Tracheal epithelial cell (primary cell): ENCODE data around the gene SIX2. TPM values are rescaled to one million over a fixed set of nuclear protein-coding genes. Genes with fewer than 3 reads are reported as not detected.

Experiments
- total RNA-seq: library from RNA; depleted of rRNA; stranded (reverse); fragments of >200 nt; gene quantifications from 2 replicates; pipeline ENCODE4 v1.2.1, GENCODE V29; 2014

The SIX2 gene
- total RNA-seq = 5.3 and 10.7 TPM in 2 replicates

DNA sequence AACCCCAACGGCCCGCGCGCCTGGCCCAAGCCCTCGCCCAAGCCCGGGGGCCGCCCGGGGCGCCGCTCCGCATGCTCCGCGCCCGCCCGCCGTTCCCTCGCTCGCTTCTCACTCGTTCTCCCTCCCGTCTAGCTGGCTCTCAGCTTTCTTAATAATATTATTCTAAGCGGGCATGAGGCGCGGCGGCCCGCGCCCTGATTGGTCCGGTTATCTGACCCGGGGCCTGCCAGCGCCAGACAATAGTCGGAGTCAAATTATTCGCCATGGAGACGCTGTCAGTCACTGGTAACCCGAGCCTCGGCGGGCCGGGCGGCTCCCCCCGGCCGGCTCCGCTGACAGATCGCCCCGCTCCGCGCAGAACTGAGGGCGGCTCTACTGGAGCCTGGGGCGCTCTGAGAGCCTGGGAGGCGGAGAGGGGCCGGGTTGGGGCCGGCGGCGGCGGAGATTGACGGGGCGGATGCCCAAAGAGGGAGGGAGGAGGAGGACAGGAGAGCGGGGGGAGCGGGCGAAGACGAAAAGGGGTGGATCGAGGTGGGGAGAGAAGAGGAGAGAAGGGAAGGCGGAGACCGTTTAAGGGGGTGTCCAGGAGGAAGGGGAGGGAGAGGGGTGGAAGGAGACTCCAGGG lies at the start of gene SIX2:
TSS of gene SIX2 (minus strand) at position 150 of the 625 bp plus-strand sequence. CDS start 342 bp downstream, outside the sequence.

Other genes with a start within 250 kb of the SIX2 start
- not detected in 2 replicates for gene SIX3, start 67.8 kb downstream of the SIX2 start, total RNA-seq